HG03565 (cell line): ENCODE results near the gene TGFB2.

ENCODE experiments used
- ATAC-seq: cut with Tn5 transposase; IDR thresholded peaks from one replicate; pipeline ENCODE4 v1.9.1; 2021; ENCODE audit warnings: mild to moderate bottlenecking, moderate library complexity; ENCODE audit not compliant: unreplicated experiment

TGFB2 gene

GRCh38 chr1:218479436-218480115 lies 134.4 kb downstream of the TGFB2 start:
- no peak for ATAC-seq

- ATAC-seq, result no peak
These were observed 135.0 kb downstream of the TGFB2 start for GRCh38 chr1:218480137-218480536.

- ATAC-seq, result no peak
These were observed 135.5 kb downstream of the TGFB2 start for GRCh38 chr1:218480588-218481099.

GRCh38 chr1:218481116-218481775 lies 136.1 kb downstream of the TGFB2 start:
- ATAC-seq, result no peak

- no peak for ATAC-seq
These were observed 137.5 kb downstream of the TGFB2 start for GRCh38 chr1:218482683-218483082.

GRCh38 chr1:218485241-218485928 lies 140.2 kb downstream of the TGFB2 start:
- ATAC-seq, result no peak

- ATAC-seq, result no peak
These were observed 143.4 kb downstream of the TGFB2 start for GRCh38 chr1:218488531-218488930.

GRCh38 chr1:218488986-218489385 lies 143.8 kb downstream of the TGFB2 start:
- no peak for ATAC-seq

- ATAC-seq, result no peak
These were observed 145.3 kb downstream of the TGFB2 start for GRCh38 chr1:218490406-218490922.

GRCh38 chr1:218492874-218493273 lies 147.7 kb downstream of the TGFB2 start:
- no peak for ATAC-seq

- no peak for ATAC-seq
These were observed 148.8 kb downstream of the TGFB2 start for GRCh38 chr1:218493986-218494385.
